Activated T-helper 9 cell treated with anti-CD3 and anti-CD28 coated beads, Interleukin-2, amount 50 U/mL, for 16 hours (primary cell): ENCODE data around the gene MELTF.

Experiments used
- DNase-seq: peaks from one replicate; pipeline ENCODE4 v3.0.0-alpha.2; 2020; ENCODE audit warnings: low read depth

MELTF gene

GRCh38 chr3:197010556-197011351, 18.9 kb downstream of the MELTF start:
- no peak for DNase-seq

DNA sequence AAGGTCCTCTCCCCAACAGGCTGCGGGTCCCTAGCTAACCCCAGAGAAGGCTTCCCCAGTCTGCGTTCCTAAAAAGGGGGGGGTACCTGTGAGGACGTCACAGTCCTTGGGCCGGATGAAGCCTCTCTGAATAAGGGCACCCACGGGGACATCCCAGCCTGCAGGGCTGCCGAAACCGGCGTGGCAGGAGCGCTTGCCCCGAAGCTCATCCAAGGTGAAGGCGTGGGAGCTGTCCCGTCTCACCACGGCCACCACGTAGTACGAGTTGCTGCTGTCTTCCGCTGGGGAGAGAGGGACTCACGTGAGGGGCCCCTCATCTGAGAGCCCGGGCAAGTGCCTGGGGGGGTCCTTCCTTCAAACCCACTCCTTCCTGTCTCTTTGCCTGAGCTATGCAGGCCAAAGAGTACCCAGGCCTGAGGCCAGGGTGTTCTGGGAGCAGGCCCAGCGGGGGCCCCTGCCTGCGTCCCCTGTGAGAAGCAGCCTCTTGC, 20.0 kb downstream of the MELTF start:
- DNase-seq, result no peak

- DNase-seq, result no peak
These were observed 21.0 kb downstream of the MELTF start for GRCh38 chr3:197008436-197009209.

DNA sequence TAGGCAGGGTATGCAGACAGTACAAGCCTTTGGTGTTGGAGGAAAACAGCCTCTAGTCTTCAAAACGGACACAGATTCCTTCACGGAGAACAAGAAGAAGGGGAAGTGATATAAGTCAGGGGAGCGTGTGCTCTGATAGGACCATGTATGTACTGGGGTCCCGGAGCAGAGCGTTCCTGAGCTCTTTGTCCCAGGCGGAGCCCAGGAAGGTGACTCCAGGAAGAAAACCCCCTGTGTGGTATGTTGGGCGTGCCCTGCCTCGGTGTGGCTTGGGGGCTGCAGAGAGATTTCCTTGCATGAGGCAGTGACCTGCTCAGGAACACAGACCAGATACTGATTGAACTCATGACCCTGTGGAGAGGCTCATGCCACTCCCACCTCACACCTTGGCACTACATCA, 21.7 kb downstream of the MELTF start:
- no peak for DNase-seq

GRCh38 chr3:197007296-197007940, 22.2 kb downstream of the MELTF start:
- no peak for DNase-seq

DNA sequence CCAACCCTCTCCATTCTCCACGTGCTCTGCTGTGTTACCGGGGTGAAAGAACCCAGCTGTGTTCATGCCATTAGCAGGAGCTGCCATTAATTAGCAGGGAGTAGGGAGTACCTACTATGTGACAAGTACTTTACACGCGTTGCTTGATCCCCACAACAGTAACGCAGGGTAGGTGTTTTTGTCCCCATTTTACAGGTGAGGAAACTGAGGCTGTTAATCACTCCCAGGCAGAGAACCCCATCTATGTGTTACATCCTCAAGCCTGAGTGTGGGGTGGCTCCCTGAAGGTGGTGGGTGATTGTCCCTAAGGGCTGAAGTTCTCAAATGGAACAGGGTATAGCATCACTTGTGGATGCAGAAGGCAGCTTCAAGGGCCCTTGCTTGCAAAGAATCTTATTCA, 22.8 kb downstream of the MELTF start:
- no peak for DNase-seq

DNA sequence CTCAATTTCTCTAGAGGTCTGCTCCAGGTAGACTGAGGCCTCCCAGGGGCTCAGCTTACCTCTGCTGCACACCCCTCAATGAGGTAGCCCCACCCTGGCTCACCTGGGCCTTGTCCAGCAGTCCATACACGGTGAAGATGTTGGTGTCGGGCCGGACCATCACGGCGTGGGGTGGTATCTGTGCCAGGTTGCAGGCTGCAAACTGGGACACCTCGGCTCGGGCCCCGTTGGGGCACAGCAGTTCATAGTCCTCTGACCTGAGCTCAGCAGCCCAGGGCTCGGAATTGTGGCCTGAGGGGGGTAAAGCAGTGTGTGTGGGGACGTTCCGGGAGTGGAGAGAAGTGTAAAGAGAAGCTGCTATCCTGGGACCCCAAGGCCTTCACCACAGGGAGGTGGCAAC, 23.2 kb downstream of the MELTF start:
- no peak for DNase-seq

DNA sequence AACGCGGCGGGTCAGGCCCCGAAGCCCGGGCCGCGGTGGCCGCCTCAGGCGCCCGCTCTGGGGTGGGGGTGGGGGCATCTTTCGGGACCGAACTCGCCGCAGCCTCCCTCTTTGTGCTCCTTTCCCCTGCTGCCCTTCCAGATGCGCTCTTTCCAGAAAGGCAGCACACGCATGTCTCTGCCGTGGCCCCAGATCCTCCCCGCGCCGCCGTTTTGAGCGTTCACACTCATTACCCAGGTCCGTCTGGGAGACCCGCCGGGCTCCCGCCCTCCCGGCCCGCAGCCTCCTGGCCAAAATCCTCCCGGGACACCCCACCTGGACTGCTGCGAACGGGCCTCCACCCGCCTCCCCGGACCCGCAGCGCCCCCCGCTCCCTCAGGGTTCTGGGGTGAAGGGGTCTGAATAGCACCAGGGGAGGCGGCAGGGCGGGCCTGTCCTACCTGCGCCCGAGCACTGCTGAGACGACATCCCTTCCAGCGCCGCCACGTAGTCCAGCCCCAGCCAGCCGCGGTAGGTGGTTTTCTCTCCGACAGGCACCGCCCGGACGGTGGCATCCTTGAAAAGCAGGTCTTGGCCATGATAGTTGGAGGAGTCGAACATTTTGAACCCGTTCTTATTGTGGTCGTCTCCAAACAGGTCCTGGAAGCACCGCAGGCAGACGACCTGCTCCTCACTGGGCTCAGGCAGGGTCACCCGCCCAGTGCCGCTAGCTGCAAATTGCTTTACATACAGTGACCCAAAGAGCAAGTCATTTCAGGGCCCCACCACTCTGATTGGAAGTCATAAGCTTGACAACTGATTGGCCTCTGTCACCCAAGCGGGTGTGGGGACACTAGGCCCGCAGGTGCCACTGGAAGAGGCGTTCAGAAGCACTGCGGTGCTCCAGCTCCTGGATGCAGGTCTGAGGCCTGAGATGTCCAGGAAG, 25.9 kb downstream of the MELTF start:
- DNase-seq, result peak; percentile 13

DNA sequence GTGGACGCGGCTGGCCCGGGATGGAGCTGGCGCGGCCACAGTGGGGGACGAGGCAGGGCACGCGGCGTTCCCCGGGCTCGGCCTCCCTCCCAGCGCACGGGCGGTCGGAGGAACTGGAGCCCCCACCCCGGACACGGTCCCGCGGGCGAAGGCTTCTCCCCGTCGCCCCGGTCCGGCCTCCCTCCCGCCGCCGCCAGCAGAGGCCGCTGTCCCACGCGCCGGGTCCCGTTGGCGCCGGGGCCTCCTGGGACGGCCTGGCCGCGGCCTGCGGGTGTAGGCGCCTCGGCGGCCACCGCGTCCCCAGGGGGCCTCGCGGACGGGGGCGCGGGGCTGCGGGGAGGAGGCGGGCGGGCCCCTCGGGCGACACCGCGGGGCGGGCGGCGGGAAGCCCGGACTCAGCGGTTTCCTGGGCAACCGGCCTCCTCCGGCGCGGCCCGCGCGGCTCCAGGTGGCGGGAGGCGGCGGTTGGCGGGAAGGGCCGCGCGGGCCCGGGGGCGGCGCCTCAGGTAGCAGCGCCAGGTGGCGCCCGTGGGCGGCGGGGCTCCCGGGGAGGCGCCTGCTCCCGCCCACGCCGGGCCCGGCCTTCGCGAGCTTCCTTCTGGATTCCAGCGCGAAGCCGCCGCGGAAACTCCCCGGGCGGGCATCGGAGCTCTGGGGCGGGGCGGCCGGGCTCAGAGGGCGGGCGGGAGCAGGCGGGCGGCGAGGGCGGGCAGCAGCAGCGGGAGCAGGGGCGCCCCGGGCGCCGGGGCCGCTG, 26.7 kb downstream of the MELTF start:
- DNase-seq, result peak; percentile 78

- DNase-seq, result peak; percentile 8
These were observed 27.5 kb downstream of the MELTF start for GRCh38 chr3:197001972-197002700.

DNA sequence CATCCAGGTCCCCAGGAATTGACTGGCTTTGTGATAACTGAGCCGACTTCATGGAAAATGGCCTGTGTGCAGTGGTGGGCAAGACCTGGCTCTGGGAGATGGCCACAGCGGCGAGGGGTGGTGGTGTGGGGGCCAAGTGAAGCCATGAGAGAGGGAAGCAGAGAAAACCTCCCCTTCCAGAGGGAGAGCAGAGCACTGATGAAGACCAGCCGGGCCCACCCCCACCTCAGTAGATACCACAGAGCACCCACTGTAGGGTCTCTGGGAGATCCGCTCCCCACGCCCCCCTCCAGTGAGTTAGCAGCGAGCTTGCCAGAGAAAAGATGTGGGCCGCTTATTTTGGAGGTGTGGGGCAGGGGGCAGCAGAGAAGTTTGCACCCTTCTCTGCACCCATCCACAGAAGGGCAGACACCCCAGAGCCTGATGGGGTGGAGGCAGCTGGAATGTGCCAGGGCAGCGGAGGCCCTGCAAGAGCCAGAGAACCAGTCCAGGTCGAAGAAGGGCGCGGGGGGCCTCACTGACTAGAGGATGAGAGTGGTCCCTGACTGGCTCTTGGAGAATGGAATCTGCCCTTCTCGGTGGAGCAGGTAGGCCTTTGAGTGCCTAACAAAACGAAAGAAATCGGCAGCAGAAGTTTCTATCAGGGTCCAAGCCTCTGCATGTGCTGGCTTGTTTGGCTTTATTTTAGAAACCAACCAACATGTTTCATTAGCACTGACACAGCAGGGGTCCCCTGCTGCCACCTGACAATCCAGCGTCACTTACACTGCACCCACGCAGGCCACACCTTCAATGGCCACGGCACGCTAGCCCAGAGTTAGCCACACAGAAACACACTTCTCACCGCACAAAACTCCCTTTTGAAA, 28.3 kb downstream of the MELTF start:
- no peak for DNase-seq

GRCh38 chr3:197000211-197000610, 29.4 kb downstream of the MELTF start:
- no peak for DNase-seq

GRCh38 chr3:196998966-196999760, 30.5 kb downstream of the MELTF start:
- DNase-seq, result no peak

GRCh38 chr3:196997311-196997710, 32.3 kb downstream of the MELTF start:
- DNase-seq, result no peak

GRCh38 chr3:196996454-196997265, 33.0 kb downstream of the MELTF start:
- DNase-seq, result no peak

GRCh38 chr3:196995646-196996355, 33.8 kb downstream of the MELTF start:
- no peak for DNase-seq

- no peak for DNase-seq
These were observed 34.6 kb downstream of the MELTF start for GRCh38 chr3:196995027-196995426.
